NCI-H1436 treated with DMSO at 0.1 percent for 48 hours (cell line): ENCODE measurements around the gene FCGR3A.
A peak's percentile ranks its signal among the peaks of the same experiment; 100 is the strongest.
"Not testable (repeated sequence)": the region's sequence is repeated elsewhere in the genome, so short reads cannot be mapped to it uniquely, and the experiment has no call there.

Experiments
- DNase-seq: peaks from one replicate; lab custom pipeline; 2025; lab: John Stamatoyannopoulos, UW

The FCGR3A gene

DNA sequence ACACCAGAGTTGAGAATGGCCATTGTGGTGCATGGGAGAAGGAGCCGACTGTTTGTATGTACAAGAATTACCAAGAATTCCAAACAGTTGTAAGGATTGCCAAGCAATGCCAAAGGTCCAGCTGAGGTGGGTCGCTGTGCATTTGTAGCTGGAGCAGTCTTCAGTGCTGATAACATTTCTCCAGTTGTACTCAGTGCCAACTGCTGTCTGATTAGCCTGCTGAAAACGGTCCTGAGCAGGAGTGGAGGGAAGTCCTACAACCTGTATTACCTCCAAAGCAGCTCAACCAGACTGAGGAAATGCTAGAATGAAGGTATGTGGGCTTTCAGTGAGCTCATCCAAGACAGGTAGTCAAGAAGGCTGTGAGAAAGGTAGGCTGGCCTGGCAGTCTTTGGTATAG, 6.5 kb upstream of the FCGR3A start:
- not testable (repeated sequence) for DNase-seq

GRCh38 chr1:161554815-161555417, 5.3 kb upstream of the FCGR3A start:
- DNase-seq, result not testable (repeated sequence)

DNA sequence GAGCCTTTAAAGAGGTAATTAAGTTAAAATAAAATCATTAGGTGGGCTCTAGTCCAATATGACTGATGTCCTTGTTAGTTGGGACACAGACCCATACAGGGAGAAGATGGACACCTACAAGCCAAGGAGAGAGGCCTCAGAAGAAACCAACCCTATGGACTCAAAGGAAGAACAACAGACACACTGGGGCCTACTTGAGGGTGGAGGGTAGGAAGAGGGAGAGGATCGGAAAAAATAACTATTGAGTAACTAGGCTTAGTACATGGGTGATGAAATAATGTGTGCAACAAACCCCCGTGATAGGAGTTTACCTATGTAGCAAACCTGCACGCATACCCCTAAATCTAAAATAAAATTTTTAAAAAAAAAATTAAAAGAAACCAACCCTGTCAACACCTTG, 4.7 kb upstream of the FCGR3A start:
- not testable (repeated sequence) for DNase-seq

DNA sequence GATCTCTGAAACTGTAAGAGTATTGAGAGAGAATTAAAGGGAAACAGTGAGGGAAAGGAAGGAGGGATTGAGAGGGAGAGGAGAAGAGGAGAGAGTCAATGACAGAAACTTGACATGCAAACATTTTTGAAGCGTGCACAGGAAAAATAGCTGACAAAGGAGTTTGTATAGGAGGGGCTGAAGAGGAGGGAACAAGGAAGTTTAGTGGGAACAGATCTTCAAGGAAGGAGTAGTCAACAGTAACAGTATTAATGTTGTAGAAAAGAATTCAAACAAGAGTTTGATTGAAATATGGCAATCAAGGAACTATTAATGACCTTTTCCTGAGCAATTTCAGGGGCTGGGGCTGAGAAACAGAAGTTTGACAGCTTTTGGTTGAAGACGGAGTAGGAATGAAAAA, 4.0 kb upstream of the FCGR3A start:
- DNase-seq, result not testable (repeated sequence)

- DNase-seq, result not testable (repeated sequence)
Observed at GRCh38 chr1:161550942-161551341, 1.3 kb upstream of the FCGR3A start.

- DNase-seq, result not testable (repeated sequence)
Observed at GRCh38 chr1:161548749-161549406, 740 bp downstream of the FCGR3A start.

DNA sequence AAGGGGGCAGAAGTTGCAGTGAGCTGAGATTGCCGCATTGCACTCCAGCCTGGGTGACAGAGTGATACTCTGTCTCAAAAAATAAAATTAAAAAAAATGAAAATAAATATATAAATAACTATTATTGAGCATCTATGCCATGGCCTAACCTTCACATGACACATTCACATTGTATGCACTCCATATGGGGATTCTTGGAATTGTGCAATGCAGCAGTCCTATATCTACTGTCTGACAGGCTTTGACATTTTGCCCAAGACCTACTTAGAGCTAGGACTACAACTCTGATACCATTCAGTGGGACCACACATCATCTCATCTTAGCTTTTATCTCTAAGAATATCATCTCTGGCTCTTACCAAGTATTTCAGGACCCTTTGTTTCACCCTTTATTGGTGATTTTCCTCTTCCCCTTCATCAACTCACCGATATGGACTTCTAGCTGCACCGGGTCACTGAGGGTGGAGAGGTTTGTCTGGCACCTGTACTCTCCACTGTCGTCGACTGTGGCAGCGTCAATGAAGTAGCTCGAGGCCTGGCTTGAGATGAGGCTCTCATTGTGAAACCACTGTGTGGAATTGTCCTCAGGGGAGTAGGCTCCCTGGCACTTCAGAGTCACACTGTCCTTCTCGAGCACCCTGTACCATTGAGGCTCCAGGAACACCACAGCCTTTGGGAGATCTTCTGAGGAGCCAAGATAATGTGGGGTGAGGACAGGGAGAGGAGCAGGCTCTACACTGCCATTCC, 1.4 kb downstream of the FCGR3A start:
- DNase-seq, result not testable (repeated sequence)

DNA sequence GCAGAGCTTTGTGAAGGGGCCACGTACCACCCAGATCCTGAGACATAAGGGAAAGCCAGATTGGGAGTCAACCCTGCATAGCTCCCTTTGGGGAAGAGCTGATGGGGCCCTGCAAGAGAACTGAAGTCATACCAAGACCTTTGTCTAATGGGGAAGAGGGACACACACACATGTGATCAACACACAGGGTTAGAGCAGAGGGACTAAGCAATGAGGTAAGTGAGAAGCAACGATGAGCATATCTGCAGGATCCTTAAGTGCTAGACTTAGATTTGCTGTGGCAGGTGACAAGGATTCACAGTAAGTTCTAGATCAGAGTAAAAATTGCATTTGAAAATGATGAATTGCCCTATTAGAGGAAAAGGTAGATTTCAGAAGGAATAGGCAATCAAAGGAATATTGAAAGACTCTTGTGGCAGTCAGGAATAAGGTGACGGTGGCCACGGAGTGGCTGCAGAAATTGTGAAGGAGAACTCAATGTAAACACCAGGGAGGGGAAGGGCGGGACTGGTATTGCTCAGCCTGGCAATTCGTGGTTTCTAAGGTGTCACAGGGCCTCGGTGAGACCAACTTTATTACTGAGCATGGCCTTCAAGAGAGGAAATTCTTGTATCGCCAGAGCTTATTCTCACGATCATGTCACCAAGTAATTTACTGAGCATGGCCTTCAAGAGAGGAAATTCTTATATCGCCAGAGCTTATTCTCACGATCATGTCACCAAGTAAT, 4.5 kb downstream of the FCGR3A start:
- DNase-seq, result not testable (repeated sequence)

DNA sequence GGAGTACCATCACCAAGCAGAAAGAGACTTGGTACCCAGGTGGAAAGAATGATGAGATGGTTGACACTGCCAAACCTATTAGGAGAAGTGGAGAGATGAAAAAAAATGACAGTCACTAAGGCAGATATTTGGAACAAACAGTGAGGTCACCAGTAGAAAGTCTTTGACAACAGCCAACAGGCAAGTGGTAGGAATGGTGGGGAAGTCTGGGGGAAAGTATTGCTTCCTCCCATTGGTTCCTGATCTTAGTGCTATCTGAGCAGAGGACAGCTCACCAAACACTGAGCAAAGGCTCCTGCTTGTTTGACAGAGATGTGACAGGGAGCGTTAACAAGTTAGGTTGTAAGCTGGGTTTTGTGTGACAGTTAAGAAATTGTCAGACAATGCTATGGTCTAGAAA, 6.5 kb downstream of the FCGR3A start:
- not testable (repeated sequence) for DNase-seq

DNA sequence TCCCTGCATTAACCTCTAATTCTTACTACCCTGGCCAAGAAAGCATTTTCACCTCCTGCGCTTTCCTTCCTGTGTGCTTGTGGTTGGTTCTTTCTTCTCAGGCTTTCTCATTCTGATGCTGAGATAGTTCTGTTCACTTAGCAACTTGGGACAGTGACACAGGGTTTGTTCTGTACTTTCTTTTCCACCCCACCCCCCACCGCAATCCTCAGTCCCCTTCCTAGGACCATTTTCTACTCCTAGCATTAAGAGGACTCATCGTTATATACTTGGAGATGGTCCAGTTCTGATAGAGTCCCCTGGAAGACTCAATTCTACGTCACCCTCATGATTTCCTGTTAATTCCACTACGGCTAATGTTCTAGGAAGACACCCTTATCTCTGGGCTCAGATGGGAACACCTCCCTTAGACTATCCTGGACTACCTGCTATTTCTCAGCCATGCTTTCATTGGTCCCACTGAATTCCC, 7.5 kb downstream of the FCGR3A start:
- DNase-seq, result not testable (repeated sequence)

GRCh38 chr1:161540570-161540960, 9.1 kb downstream of the FCGR3A start:
- not testable (repeated sequence) for DNase-seq

GRCh38 chr1:161539731-161540569, 9.7 kb downstream of the FCGR3A start:
- DNase-seq, result not testable (repeated sequence)

GRCh38 chr1:161538925-161539479, 10.6 kb downstream of the FCGR3A start:
- not testable (repeated sequence) for DNase-seq

DNA sequence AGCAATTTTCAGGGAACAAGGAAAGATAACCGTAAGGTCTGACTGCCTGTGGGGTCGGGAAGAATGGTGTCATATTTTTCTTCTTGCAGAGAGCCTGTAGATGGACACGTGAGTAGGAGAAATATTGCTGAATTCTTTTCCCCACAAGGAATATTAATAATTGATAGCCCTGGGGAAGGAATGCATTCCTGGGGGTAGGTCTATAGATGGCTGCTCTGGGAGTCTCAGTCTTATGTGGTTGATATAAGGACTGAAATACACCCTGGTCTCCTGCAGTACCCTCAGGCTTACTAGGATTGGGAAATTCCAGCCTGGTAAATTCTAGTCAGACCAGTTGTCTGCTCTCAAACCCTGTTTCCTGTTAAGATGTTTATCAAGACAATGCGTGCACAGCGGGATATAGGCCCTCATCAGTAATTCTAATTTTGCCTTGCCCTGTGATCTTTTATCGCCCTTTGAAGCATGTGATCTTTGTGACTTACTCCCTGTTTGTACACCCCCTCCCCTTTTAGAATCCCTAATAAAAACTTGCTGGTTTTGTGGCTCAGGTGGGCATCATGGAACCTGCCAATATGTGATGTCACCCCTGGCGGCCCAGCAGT, 12.4 kb downstream of the FCGR3A start:
- DNase-seq, result not testable (repeated sequence)

DNA sequence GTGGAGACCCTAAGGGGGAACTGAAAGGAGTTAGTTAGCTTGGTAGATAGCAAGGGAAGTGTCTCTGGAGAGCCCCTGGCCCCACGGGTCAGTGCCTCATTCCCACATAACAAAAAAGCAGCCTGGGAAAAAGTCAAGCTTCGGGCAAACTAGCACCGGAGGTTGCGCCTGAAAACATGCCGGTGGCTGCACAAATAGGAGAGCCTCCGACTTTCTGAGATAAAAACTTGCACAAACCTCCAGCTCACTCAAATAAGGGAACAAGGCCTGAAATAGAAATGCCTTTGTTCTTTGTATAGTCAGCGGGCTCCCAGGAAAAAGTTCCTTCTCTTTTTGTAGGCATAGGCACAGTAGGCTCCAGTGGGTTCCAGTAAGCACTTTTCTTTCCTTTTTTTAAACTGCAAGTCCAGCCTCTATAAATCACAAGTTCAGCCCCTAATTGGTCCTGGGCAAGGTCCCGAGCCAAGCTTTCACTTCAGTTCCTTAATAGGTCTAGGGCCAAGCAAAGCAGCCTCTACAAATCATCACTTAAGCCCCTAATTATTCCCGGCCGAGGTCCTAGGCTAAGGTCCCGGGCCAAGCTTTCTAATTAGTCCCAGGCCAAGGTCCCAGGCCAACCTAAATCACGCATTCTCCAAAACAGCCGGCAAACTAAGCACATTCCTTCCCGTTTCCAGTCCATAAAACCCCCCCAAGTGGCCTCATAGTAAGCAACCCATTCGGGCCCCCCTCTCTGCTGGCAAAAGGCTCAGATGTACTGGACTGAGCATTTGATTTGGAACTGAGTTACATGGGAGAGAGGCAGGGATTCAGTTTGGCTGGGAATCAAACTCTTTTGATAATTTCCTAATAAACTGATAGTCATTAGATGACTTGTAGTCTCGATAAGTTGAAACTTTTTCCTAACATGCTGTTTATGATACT, 16.7 kb downstream of the FCGR3A start:
- not testable (repeated sequence) for DNase-seq

GRCh38 chr1:161531986-161532643, 17.5 kb downstream of the FCGR3A start:
- DNase-seq, result no peak

DNA sequence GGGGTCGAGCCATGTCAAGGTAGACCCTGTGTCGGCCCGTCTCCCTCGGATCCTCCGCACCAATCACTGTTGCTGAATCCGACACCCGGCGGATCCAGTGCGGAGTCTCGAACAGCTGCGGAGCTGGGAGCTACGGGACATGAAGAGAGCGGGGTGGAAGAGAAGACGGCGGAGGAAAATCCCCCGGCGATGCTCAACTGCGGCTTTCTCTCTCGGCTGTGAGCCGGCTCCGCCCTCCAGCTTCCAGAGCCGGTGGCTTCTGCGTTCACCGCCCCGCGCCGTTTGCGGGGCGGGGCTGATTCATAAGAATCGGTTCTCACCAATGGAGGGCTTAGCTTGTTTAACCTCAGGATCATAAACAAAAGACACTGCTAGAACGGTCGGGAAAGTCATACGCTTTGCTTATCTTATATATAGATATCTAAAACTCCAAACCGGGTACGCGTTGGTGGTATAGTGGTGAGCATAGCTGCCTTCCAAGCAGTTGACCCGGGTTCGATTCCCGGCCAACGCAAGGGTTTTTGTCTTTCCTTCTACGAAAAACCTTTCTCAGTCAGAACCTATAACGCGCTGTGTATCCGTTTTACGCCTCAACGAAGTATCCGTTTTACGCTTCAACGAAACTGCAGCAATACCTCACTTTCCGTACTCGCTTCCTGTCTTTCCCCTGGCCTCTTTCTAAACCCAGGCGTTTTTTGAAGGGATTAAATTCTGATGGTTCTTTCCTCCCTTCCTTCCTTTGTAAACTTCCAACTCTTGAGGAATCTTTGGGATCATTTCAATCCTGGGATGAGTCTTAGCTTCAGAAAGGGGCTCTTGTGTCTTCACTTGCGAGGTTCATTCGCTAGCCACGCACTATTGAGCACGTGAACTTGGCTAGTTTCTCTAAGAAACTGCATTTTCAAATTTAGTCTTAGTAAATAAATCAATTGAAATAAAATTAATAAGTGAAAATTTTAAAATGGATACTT, 18.7 kb downstream of the FCGR3A start:
- peak; percentile 68 for DNase-seq

DNA sequence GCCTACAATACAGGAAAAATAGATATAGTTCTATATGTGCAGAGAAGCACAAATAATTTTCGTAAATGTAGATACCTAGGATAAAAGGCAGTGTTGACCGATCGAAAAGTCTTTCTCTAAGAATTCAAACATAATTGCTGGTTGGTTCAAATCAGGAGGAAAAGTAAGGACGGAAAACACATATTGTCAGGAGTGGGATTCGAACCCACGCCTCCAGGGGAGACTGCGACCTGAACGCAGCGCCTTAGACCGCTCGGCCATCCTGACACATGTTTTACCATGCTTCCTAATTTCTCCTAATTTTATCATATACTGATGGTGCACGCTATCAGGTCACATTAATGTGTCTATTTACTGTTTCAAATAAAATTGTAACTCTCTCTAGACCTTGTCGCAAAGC, 19.5 kb downstream of the FCGR3A start:
- DNase-seq, result not testable (repeated sequence)
